ENCODE measurements around the gene KCNJ11. TPM values are rescaled to one million over a fixed set of nuclear protein-coding genes. Genes with fewer than 3 reads are reported as not detected.

The KCNJ11 gene
- total and polyA plus RNA-seq, 2 donors (not counting 3 experiments of a cell fraction or from before 2014, with no cell fraction given), result 0.04 TPM; not detected in 1

DNA sequence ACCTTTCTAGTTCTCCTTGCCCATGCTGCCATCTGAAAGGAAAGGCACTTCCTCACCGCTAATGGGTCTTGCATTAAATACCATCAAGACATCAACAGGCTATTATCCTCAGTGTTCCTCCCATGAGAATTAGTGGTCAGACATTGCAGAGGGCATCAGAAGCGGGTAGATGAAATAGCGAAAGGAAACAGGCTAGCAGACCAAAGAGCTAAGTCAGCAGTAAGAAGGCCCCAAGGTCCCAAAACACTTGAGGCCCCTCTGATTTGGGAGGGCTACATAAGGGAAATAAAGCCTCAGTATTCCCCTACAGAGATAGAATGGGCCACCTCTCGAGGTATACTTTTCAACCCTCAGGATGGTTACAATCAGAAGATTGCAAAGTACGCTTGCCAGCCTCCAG lies 12.9 kb downstream of the KCNJ11 start:
- FAIRE-seq (no peak), DNase-seq (ENCODE audit: low read depth, low spot score) (no peak)
- no peaks in the 10 kb centered on the region for H3K9me1 ChIP-seq (replicated peaks; ENCODE audit: control insufficient read depth, extremely low read depth, insufficient read depth, low read length)
- no peak overlapping the region for H2AFZ ChIP-seq (ENCODE audit: low read depth, low read length)
- no peaks in the 10 kb centered on the region for H3K36me3 ChIP-seq (ENCODE audit: control insufficient read depth in 2 of 2, extremely low read depth in 1 of 2, insufficient read depth in 2 of 2, low read length in 2 of 2)
- no peaks in the 10 kb centered on the region for H3K4me1 ChIP-seq (ENCODE audit: control insufficient read depth, extremely low read depth, insufficient read depth, low read length)
- CTCF ChIA-PET, result interaction anchor here (1.4 kb wide), 1 partner anchor 8 kb away, joined by 8 read pairs; no protein-coding TSS in a partner anchor
- no peaks in the 10 kb centered on the region for H4K20me1 ChIP-seq (replicated peaks; ENCODE audit: control insufficient read depth, extremely low read depth, insufficient read depth, low read length)
- no TSS peak for BruUV-seq (replicated peaks)
- H3K27ac ChIP-seq (ENCODE audit: insufficient read depth, low read depth, low read length), result no peak overlapping the region
- dilution Hi-C loops (cut with MboI; ENCODE audit: extremely low pct_ligation_motif_present, low sequenced_read_pairs), result no loop called here
- intact Hi-C loops (cut with micrococcal nuclease), result no loop called here
- TF ChIP-seq CTCF (IDR thresholded peaks at IDR 0.05; ENCODE audit: extremely low read depth in 1 of 2, insufficient read depth in 1 of 2, low read depth in 1 of 2, low read length in 2 of 2), result no peak
- TF ChIP-seq FOS (IDR thresholded peaks at IDR 0.05; ENCODE audit: borderline replicate concordance, insufficient read depth, low read length), result no peak
- TF ChIP-seq GATA2 (IDR thresholded peaks at IDR 0.05; ENCODE audit: insufficient read depth, insufficient read length, low read depth, low read length), result no peak
- TF ChIP-seq POLR2AphosphoS5 (IDR thresholded peaks at IDR 0.05; ENCODE audit: insufficient read depth, low read depth, low read length), result no peak
- H3K9me3 ChIP-seq (replicated peaks; ENCODE audit: control insufficient read depth, insufficient read depth, low read length), result peaks cover 11% of the 10 kb centered on the region
- no peak overlapping the region for H3K9ac ChIP-seq (replicated peaks; ENCODE audit: extremely low read depth, insufficient read depth, low read length)
- no peak overlapping the region for H3K4me3 ChIP-seq (replicated peaks in 1 of 3; ENCODE audit: insufficient read depth in 1 of 3, low read depth in 1 of 3, low read length in 3 of 3)
- no peaks in the 10 kb centered on the region for H3K79me2 ChIP-seq (ENCODE audit: control insufficient read depth, insufficient read depth, low read length)
- POLR2A ChIA-PET, result no interaction called here
- no peak overlapping the region for H3K4me2 ChIP-seq (ENCODE audit: insufficient read depth, low read length)
- H3K27me3 ChIP-seq (ENCODE audit: control insufficient read depth in 2 of 2, insufficient read depth in 2 of 2, low read length in 2 of 2), result no peaks in the 10 kb centered on the region

- BruUV-seq (replicated peaks), result no TSS peak
- no peak overlapping the region for H2AFZ ChIP-seq (ENCODE audit: low read depth, low read length)
- H4K20me1 ChIP-seq (replicated peaks; ENCODE audit: control insufficient read depth, extremely low read depth, insufficient read depth, low read length), result no peaks in the 10 kb centered on the region
- H3K27me3 ChIP-seq (ENCODE audit: control insufficient read depth in 2 of 2, insufficient read depth in 2 of 2, low read length in 2 of 2), result no peaks in the 10 kb centered on the region
- H3K79me2 ChIP-seq (ENCODE audit: control insufficient read depth, insufficient read depth, low read length), result no peaks in the 10 kb centered on the region
- no peak overlapping the region for H3K4me2 ChIP-seq (ENCODE audit: insufficient read depth, low read length)
- H3K9me1 ChIP-seq (replicated peaks; ENCODE audit: control insufficient read depth, extremely low read depth, insufficient read depth, low read length), result no peaks in the 10 kb centered on the region
- no peaks in the 10 kb centered on the region for H3K4me1 ChIP-seq (ENCODE audit: control insufficient read depth, extremely low read depth, insufficient read depth, low read length)
- ChIA-PET POLR2A (no interaction called here), CTCF (no interaction called here)
- no peak for DNase-seq (ENCODE audit: low read depth, low spot score)
- intact Hi-C loops (cut with micrococcal nuclease) (no loop called here), dilution Hi-C loops (cut with MboI; ENCODE audit: extremely low pct_ligation_motif_present, low sequenced_read_pairs) (no loop called here)
- H3K36me3 ChIP-seq (ENCODE audit: control insufficient read depth in 2 of 2, extremely low read depth in 1 of 2, insufficient read depth in 2 of 2, low read length in 2 of 2), result peaks cover 0 to 2% of the 10 kb centered on the region in 2 experiments
- H3K9me3 ChIP-seq (replicated peaks; ENCODE audit: control insufficient read depth, insufficient read depth, low read length), result peaks cover 13% of the 10 kb centered on the region
- no peak overlapping the region for H3K4me3 ChIP-seq (replicated peaks in 1 of 3; ENCODE audit: insufficient read depth in 1 of 3, low read depth in 1 of 3, low read length in 3 of 3)
- H3K27ac ChIP-seq (ENCODE audit: insufficient read depth, low read depth, low read length), result no peak overlapping the region
- no peak for FAIRE-seq
- no peak overlapping the region for H3K9ac ChIP-seq (replicated peaks; ENCODE audit: extremely low read depth, insufficient read depth, low read length)
- TF ChIP-seq JUN (IDR thresholded peaks at IDR 0.05; ENCODE audit: borderline replicate concordance, insufficient read depth, insufficient read length, low read depth), result no peak
- TF ChIP-seq CTCF (IDR thresholded peaks at IDR 0.05; ENCODE audit: extremely low read depth in 1 of 2, insufficient read depth in 1 of 2, low read depth in 1 of 2, low read length in 2 of 2), result no peak
- TF ChIP-seq POLR2AphosphoS5 (IDR thresholded peaks at IDR 0.05; ENCODE audit: insufficient read depth, low read depth, low read length), result no peak
- no peak for TF ChIP-seq MYC (IDR thresholded peaks at IDR 0.05; ENCODE audit: low read depth, low read length)
- no peak for TF ChIP-seq MAX (IDR thresholded peaks at IDR 0.05; ENCODE audit: insufficient read depth, insufficient read length)
- no peak for TF ChIP-seq EZH2 (IDR thresholded peaks at IDR 0.05; ENCODE audit: borderline replicate concordance, low read depth, low read length, severe bottlenecking)
- no peak for TF ChIP-seq FOS (IDR thresholded peaks at IDR 0.05; ENCODE audit: borderline replicate concordance, insufficient read depth, low read length)
- no peak for TF ChIP-seq GATA2 (IDR thresholded peaks at IDR 0.05; ENCODE audit: insufficient read depth, insufficient read length, low read depth, low read length)
- no peak for TF ChIP-seq POLR2A (IDR thresholded peaks at IDR 0.05; ENCODE audit: low read depth, low read length)
These were observed 16.8 kb downstream of the KCNJ11 start for GRCh38 chr11:17371614-17372013.

Data from endothelial cell of umbilical vein (primary cell).